ENCODE results near the gene SESN1. TPM values are rescaled to one million over a fixed set of nuclear protein-coding genes. Genes with fewer than 3 reads are reported as not detected.
A peak's percentile ranks its signal among the peaks of the same experiment; 100 is the strongest.
"Not testable (repeated sequence)": the region's sequence is repeated elsewhere in the genome, so short reads cannot be mapped to it uniquely, and the experiment has no call there.

The SESN1 gene
- total RNA-seq: 28.9 to 30.2 TPM (median 29.1 TPM) in 3 replicates

DNA sequence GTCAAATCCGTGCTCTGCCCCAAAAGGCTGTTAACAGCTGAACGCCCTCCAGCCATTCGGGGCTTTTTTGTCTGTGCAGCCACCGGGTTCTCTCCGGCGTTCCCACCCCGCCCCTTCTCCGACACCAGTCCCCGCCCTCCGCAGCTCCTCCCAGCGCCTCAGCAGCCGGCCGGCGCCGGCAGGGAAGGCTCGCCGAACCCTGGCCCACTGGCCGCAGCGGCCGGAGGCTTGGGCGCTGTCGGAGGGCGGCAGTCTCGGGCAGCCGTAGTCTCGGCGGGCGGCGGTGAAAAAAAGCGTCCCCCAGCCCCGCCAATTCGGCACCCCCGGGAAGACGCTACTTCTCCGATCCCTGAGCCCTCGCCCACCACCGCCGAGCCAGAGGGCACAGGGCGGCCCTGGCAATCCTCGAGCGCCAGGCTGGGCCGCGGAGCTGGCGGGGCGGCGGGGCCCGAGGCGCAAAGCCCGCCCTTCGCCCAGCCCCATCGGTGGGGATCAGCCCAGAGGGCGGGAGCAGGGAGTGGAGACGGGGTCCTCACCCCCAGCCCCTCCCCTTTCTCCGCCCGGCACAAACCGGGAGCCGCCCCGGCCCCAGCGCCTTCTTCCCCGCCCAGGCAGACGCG, at the start of gene SESN1:
TSS of gene SESN1 (minus strand) at position 431 of the 620 bp plus-strand sequence. CDS start 773 bp downstream, outside the sequence.
- Mint-ChIP-seq H3K4me3 (peak within 1 kb of the TSS; percentile 92), H3K36me3 (peaks cover 6% of the 10 kb centered on the region), H3K27ac (peak within 1 kb of the TSS; percentile 99), H3K9me3 (no peaks in the 10 kb centered on the region), H3K27me3 (ENCODE audit: low read depth) (no peaks in the 10 kb centered on the region), H3K4me1 (peaks cover 42% of the 10 kb centered on the region)
- DNase-seq (ENCODE audit: low spot score in 2 of 2, unreplicated experiment in 2 of 2): peak; percentile 78 to 85
- TF ChIP-seq, protein P1, sequence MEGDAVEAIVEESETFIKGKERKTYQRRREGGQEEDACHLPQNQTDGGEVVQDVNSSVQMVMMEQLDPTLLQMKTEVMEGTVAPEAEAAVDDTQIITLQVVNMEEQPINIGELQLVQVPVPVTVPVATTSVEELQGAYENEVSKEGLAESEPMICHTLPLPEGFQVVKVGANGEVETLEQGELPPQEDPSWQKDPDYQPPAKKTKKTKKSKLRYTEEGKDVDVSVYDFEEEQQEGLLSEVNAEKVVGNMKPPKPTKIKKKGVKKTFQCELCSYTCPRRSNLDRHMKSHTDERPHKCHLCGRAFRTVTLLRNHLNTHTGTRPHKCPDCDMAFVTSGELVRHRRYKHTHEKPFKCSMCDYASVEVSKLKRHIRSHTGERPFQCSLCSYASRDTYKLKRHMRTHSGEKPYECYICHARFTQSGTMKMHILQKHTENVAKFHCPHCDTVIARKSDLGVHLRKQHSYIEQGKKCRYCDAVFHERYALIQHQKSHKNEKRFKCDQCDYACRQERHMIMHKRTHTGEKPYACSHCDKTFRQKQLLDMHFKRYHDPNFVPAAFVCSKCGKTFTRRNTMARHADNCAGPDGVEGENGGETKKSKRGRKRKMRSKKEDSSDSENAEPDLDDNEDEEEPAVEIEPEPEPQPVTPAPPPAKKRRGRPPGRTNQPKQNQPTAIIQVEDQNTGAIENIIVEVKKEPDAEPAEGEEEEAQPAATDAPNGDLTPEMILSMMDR (IDR thresholded peaks at IDR 0.05; ENCODE audit: unreplicated experiment): no peak

DNA sequence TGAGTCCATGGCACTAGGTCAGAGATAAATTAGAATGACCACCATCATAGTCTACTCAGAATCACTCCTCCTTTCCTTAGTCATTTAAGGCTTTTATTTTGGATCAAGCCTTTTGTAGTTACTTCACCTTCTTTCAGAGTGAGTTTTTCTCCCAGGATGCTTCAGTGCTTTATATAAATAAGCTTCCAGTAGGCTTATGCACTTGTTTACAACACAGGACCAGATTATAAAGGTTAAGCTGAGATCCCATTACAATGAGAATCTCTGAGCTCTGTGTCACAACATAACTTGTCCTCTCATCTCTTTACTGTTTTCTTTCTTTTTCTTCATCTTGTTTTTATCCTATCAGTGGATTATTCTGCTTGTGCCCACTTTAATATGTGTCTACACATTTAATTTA, 48.5 kb upstream of the SESN1 start:
- H3K4me3 Mint-ChIP-seq: no peak overlapping the region
- peaks cover 14% of the 10 kb centered on the region for H3K36me3 Mint-ChIP-seq
- H3K4me1 Mint-ChIP-seq: no peaks in the 10 kb centered on the region
- no peak overlapping the region for H3K27ac Mint-ChIP-seq
- DNase-seq (ENCODE audit: low spot score in 2 of 2, unreplicated experiment in 2 of 2): no peak
- TF ChIP-seq, protein P1 (IDR thresholded peaks at IDR 0.05; ENCODE audit: unreplicated experiment): no peak
- H3K27me3 Mint-ChIP-seq (ENCODE audit: low read depth): no peaks in the 10 kb centered on the region
- peaks cover 6% of the 10 kb centered on the region for H3K9me3 Mint-ChIP-seq

DNA sequence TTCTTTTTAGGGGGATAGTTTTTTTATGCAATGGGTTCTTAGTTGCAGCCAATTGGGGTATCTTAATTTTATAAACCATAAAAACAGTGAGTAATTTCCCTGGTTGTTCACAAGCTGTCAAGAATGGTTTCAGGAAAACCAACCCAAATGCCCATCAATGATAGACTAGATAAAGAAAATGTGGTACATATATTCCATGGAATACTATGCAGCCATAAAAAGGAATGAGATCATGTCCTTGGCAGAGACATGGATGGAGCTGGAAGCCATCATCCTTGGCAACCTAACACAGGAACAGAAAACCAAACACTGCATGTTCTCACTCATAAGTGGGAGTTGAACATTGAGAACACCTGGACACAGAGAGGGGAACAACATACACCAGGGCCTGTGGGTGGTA, 47.4 kb upstream of the SESN1 start:
- not testable (repeated sequence) for H3K9me3 Mint-ChIP-seq; DNase-seq (ENCODE audit: low spot score in 2 of 2, unreplicated experiment in 2 of 2); H3K27ac Mint-ChIP-seq; H3K4me1 Mint-ChIP-seq; H3K27me3 Mint-ChIP-seq (ENCODE audit: low read depth); H3K4me3 Mint-ChIP-seq
- H3K36me3 Mint-ChIP-seq: peaks cover 14% of the 10 kb centered on the region

DNA sequence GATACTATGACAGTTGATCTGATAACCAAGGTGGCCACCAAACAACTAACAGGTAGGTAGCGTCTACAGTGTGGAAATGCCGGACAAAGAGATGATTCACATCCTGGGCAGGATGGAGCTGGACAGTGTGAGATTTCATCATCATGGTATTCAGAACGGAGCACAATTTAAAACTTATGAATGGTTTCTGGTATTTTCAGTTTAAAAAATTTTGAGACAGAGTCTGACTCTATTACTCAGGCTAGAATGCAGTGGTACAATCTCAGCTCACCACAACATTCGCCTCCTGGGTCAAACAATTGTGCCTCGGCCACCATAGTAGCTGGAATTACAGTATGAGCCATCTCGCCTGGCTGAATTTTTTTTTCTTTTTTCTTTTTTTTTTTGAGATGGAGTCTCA, 44.5 kb upstream of the SESN1 start:
- no peaks in the 10 kb centered on the region for H3K4me1 Mint-ChIP-seq
- peaks cover 16% of the 10 kb centered on the region for H3K36me3 Mint-ChIP-seq
- peaks cover 6% of the 10 kb centered on the region for H3K9me3 Mint-ChIP-seq
- H3K4me3 Mint-ChIP-seq: no peak overlapping the region
- TF ChIP-seq, protein P1 (IDR thresholded peaks at IDR 0.05; ENCODE audit: unreplicated experiment): no peak
- DNase-seq (ENCODE audit: low spot score in 2 of 2, unreplicated experiment in 2 of 2): no peak
- no peak overlapping the region for H3K27ac Mint-ChIP-seq
- H3K27me3 Mint-ChIP-seq (ENCODE audit: low read depth): no peaks in the 10 kb centered on the region

DNA sequence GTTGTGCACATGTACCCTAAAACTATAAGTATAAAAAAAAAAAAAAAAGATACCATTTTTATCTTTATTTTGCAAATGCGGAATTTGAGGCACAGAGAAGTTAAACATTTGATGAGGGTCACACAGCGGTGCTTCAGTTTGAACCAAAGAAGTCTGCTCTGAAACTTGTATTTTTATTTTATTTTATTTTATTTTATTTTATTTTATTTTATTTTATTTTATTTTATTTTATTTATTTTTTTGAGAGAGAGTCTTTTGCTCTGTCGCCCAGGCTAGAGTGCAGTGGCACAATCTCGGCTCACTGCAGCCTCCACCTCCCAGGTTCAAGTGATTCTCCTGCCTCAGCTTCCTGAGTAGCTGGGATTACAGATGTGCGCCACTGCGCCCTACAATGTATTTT, 41.9 kb upstream of the SESN1 start:
- H3K4me3 Mint-ChIP-seq; H3K4me1 Mint-ChIP-seq; H3K27ac Mint-ChIP-seq; H3K9me3 Mint-ChIP-seq; H3K27me3 Mint-ChIP-seq (ENCODE audit: low read depth); DNase-seq (ENCODE audit: low spot score in 2 of 2, unreplicated experiment in 2 of 2): not testable (repeated sequence)
- H3K36me3 Mint-ChIP-seq: peaks cover 18% of the 10 kb centered on the region

DNA sequence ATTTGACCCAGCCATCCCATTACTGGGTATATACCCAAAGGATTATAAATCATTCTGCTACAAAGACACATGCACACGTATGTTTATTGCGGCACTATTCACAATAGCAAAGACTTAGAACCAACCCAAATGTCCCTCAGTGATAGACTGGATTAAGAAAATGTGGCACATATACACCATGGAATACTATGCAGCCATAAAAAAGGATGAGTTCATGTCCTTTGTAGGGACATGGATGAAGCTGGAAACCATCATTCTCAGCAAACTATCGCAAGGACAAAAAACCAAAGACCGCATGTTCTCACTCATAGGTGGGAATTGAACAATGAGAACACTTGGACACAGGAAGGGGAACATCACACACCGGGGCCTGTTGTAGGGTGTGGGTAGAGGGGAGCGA, 41.4 kb upstream of the SESN1 start:
- H3K4me3 Mint-ChIP-seq; DNase-seq (ENCODE audit: low spot score in 2 of 2, unreplicated experiment in 2 of 2); H3K4me1 Mint-ChIP-seq: not testable (repeated sequence)

DNA sequence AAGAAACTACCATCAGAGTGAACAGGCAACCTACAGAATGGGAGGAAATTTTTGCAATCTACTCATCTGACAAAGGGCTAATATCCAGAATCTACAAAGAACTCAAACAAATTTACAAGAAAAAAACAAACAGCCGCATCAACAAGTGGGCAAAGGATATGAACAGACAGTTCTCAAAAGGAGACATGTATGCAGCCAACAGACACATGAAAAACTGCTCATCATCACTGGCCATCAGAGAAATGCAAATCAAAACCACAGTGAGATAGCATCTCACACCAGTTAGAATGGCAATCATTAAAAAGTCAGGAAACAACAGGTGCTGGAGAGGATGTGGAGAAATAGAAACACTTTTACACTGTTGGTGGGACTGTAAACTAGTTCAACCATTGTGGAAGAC, 41.0 kb upstream of the SESN1 start:
- peaks cover 18% of the 10 kb centered on the region for H3K36me3 Mint-ChIP-seq
- H3K9me3 Mint-ChIP-seq; H3K27ac Mint-ChIP-seq; H3K4me1 Mint-ChIP-seq; H3K4me3 Mint-ChIP-seq; DNase-seq (ENCODE audit: low spot score in 2 of 2, unreplicated experiment in 2 of 2); H3K27me3 Mint-ChIP-seq (ENCODE audit: low read depth): not testable (repeated sequence)

More for the DNA sequence above, 41.4 kb upstream of the SESN1 start:
- H3K27ac Mint-ChIP-seq; H3K27me3 Mint-ChIP-seq (ENCODE audit: low read depth); H3K9me3 Mint-ChIP-seq: not testable (repeated sequence)
- H3K36me3 Mint-ChIP-seq: peaks cover 18% of the 10 kb centered on the region

DNA sequence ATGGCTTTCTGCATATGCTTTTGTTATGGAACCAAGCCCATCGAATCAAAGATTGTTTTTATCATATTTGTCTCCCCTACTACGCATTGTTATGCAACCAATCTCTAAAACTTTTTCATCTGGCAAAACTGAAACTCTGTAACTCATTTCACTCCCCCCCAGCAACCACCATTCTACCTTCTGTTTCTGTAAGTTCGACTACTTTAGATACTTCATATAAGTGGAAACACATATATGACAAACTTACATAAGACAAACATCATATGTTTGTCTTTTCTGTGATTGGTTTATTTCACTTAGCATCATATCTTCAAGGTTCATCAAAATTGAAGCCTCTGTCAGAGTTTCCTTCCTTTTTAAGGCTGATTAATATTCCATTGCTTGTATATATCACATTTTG, 35.4 kb upstream of the SESN1 start:
- peaks cover 17% of the 10 kb centered on the region for H3K36me3 Mint-ChIP-seq
- H3K27me3 Mint-ChIP-seq (ENCODE audit: low read depth): no peaks in the 10 kb centered on the region
- TF ChIP-seq, protein P1 (IDR thresholded peaks at IDR 0.05; ENCODE audit: unreplicated experiment): no peak
- DNase-seq (ENCODE audit: low spot score in 2 of 2, unreplicated experiment in 2 of 2): no peak
- H3K9me3 Mint-ChIP-seq: peaks cover 4% of the 10 kb centered on the region
- H3K4me3 Mint-ChIP-seq: no peak overlapping the region
- no peak overlapping the region for H3K27ac Mint-ChIP-seq
- H3K4me1 Mint-ChIP-seq: no peaks in the 10 kb centered on the region
